H1 (cell line): ENCODE measurements around the gene KRTAP20-1. TPM values are rescaled to one million over a fixed set of nuclear protein-coding genes. Genes with fewer than 3 reads are reported as not detected.

Source experiments
- CTCF ChIA-PET: fragments of 300-600 bp; sonication (Branson Sonifier 250); formaldehyde crosslinking; loops from one replicate; lab custom pipeline; 2021; ENCODE audit not compliant: partially characterized antibody; lab: Charles Lee
- POLR2A ChIA-PET: fragments of 300-600 bp; sonication (Branson Sonifier 250); formaldehyde crosslinking; loops from one replicate; lab custom pipeline; 2021; ENCODE audit warnings: inconsistent platforms; ENCODE audit not compliant: partially characterized antibody; lab: Charles Lee
- DNase-seq, 2 experiments: peaks; one replicate each; pipeline versions ENCODE4 v3.0.0 to v3.0.0-alpha.2; 2010 to 2022; ENCODE audit warnings: low spot score in 2 of 2, low read depth in 1 of 2, mixed read lengths in 1 of 2
- FAIRE-seq: peaks from 2 replicates; lab custom pipeline; 2011; peaks lifted over from hg19 to GRCh38; lab: Jason Lieb, UNC
- H2AFZ ChIP-seq: 2 replicates; pipeline ENCODE4 v1.8.1; 2012; ENCODE audit warnings: low read length, inconsistent platforms
- H2AK5ac ChIP-seq: 2 replicates; pipeline ENCODE4 v1.6.1; 2013; ENCODE audit warnings: low read depth, low read length
- H2BK120ac ChIP-seq: replicated peaks from 2 replicates; pipeline ENCODE3; 2013; ENCODE audit warnings: low read depth, low read length, inconsistent platforms
- H2BK12ac ChIP-seq: 2 replicates; pipeline ENCODE4 v1.6.1; 2013; ENCODE audit warnings: low read depth, low read length
- H2BK15ac ChIP-seq: 2 replicates; pipeline ENCODE4 v1.6.1; 2013; ENCODE audit warnings: low read length
- H2BK20ac ChIP-seq: 2 replicates; pipeline ENCODE4 v1.6.1; 2013; ENCODE audit warnings: low read length
- H2BK5ac ChIP-seq: 2 replicates; pipeline ENCODE4 v1.6.1; 2013; ENCODE audit warnings: low read depth, low read length
- H3K14ac ChIP-seq: 2 replicates; pipeline ENCODE4 v1.6.1; 2013; ENCODE audit warnings: inconsistent platforms; ENCODE audit not compliant: insufficient read length
- H3K18ac ChIP-seq: 2 replicates; pipeline ENCODE4 v1.6.1; 2013; ENCODE audit warnings: low read length; ENCODE audit errors: extremely low read depth
- H3K23ac ChIP-seq: 2 replicates; pipeline ENCODE4 v1.6.1; 2013; ENCODE audit warnings: inconsistent platforms; ENCODE audit not compliant: insufficient read length
- H3K23me2 ChIP-seq: 2 replicates; pipeline ENCODE4 v1.6.1; 2013; ENCODE audit warnings: low read depth, low read length
- H3K27ac ChIP-seq: 2 replicates; pipeline ENCODE4 v1.6.1; 2011; ENCODE audit warnings: low read depth, low read length, inconsistent platforms
- H3K27me3 ChIP-seq, 4 experiments: replicated peaks in 1 of 4; 1 replicate in 1 of 4; 2 replicates in 3 of 4; pipeline versions ENCODE4 v1.6.1 to v1.8.1; 2011 to 2013; ENCODE audit warnings: low read length in 3 of 4, mild to moderate bottlenecking in 3 of 4, inconsistent platforms in 2 of 4, mixed read lengths in 2 of 4, moderate library complexity in 1 of 4; ENCODE audit not compliant: control insufficient read depth in 3 of 4, insufficient read depth in 3 of 4; ENCODE audit errors: extremely low read depth in 1 of 4
- H3K36me3 ChIP-seq, 4 experiments: 2 replicates each; pipeline versions ENCODE4 v1.6.1 to v1.8.1; 2011 to 2013; ENCODE audit warnings: mild to moderate bottlenecking in 4 of 4, low read length in 3 of 4, moderate library complexity in 2 of 4, control low read depth in 1 of 4, inconsistent platforms in 1 of 4; ENCODE audit not compliant: insufficient read depth in 4 of 4, control insufficient read depth in 2 of 4
- H3K4ac ChIP-seq: replicated peaks from 2 replicates; pipeline ENCODE3; 2013; ENCODE audit warnings: low read length, low read depth, mixed read lengths, inconsistent platforms; ENCODE audit not compliant: insufficient read length
- H3K4me1 ChIP-seq, 4 experiments: replicated peaks in 1 of 4; 1 replicate in 1 of 4; 2 replicates in 3 of 4; pipeline versions ENCODE4 v1.6.1 to v1.8.1; 2011 to 2013; ENCODE audit warnings: low read length in 3 of 4, inconsistent platforms in 2 of 4, mixed read lengths in 1 of 4; ENCODE audit not compliant: insufficient read depth in 4 of 4, control insufficient read depth in 3 of 4
- H3K4me2 ChIP-seq, 2 experiments: 2 replicates each; pipeline versions ENCODE4 v1.6.1 to v1.8.1; 2011 to 2013; ENCODE audit warnings: low read depth in 2 of 2, low read length in 2 of 2, control low read depth in 1 of 2, inconsistent platforms in 1 of 2, mild to moderate bottlenecking in 1 of 2; ENCODE audit not compliant: insufficient read depth in 1 of 2
- H3K4me3 ChIP-seq, 4 experiments: fragments of 200-600, 300-600 bp in 1 of 4; sonication (generic), shearing (Covaris generic), sonication (Bioruptor Twin) in 1 of 4; 2 replicates each; pipeline versions ENCODE4 v1.5.1 to v1.8.1; 2011 to 2016; ENCODE audit warnings: low read length in 4 of 4, low read depth in 3 of 4, control low read depth in 2 of 4, inconsistent platforms in 2 of 4, mild to moderate bottlenecking in 2 of 4, mixed read lengths in 1 of 4, moderate library complexity in 1 of 4; ENCODE audit not compliant: insufficient read depth in 2 of 4; ENCODE audit errors: extremely low read depth in 1 of 4
- H3K56ac ChIP-seq: replicated peaks from 2 replicates; pipeline ENCODE3; 2013; ENCODE audit warnings: low read depth, mild to moderate bottlenecking, mixed read lengths, low read length, inconsistent platforms; ENCODE audit not compliant: insufficient read length
- H3K79me1 ChIP-seq: 2 replicates; pipeline ENCODE4 v1.6.1; 2013; ENCODE audit warnings: low read depth, low read length, control low read depth
- H3K79me2 ChIP-seq, 2 experiments: 2 replicates each; pipeline versions ENCODE4 v1.6.1 to v1.8.1; 2012 to 2013; ENCODE audit warnings: low read length in 2 of 2, mild to moderate bottlenecking in 2 of 2, inconsistent platforms in 1 of 2; ENCODE audit not compliant: insufficient read depth in 2 of 2, control insufficient read depth in 1 of 2
- H3K9ac ChIP-seq, 4 experiments: replicated peaks in 1 of 4; 1 replicate in 1 of 4; 2 replicates in 3 of 4; pipeline versions ENCODE4 v1.6.1 to v1.8.1; 2011 to 2013; ENCODE audit warnings: low read depth in 3 of 4, low read length in 3 of 4, control low read depth in 2 of 4, mild to moderate bottlenecking in 2 of 4, moderate library complexity in 2 of 4, inconsistent platforms in 1 of 4; ENCODE audit errors: extremely low read depth in 1 of 4
- H3K9me3 ChIP-seq, 2 experiments: 2 replicates each; pipeline versions ENCODE4 v1.6.1 to v1.8.1; 2012 to 2013; ENCODE audit warnings: mild to moderate bottlenecking in 2 of 2, moderate library complexity in 2 of 2, control low read depth in 1 of 2, inconsistent platforms in 1 of 2, low read depth in 1 of 2, low read length in 1 of 2, mixed read lengths in 1 of 2; ENCODE audit not compliant: insufficient read depth in 2 of 2
- H4K20me1 ChIP-seq, 2 experiments: replicated peaks in 1 of 2; 2 replicates each; pipeline versions ENCODE3 to v1.8.1; 2011 to 2013; ENCODE audit warnings: inconsistent platforms in 2 of 2, low read length in 2 of 2, mild to moderate bottlenecking in 1 of 2; ENCODE audit not compliant: insufficient read depth in 2 of 2, control insufficient read depth in 1 of 2
- H4K5ac ChIP-seq: 2 replicates; pipeline ENCODE4 v1.6.1; 2013; ENCODE audit warnings: low read length, low read depth, mixed read lengths, inconsistent platforms; ENCODE audit not compliant: insufficient read length
- H4K8ac ChIP-seq: 2 replicates; pipeline ENCODE4 v1.8.0; 2013; ENCODE audit warnings: mild to moderate bottlenecking, moderate library complexity, low read length, inconsistent platforms; ENCODE audit not compliant: insufficient read depth; ENCODE audit errors: extremely low read depth
- H4K91ac ChIP-seq: replicated peaks from 2 replicates; pipeline ENCODE3; 2013; ENCODE audit warnings: low read length, mixed read lengths, inconsistent platforms; ENCODE audit not compliant: insufficient read length
- ATF3 ChIP-seq: IDR thresholded peaks from 2 replicates; pipeline ENCODE4 v1.6.1; 2011; ENCODE audit warnings: low read depth, mild to moderate bottlenecking, low read length; ENCODE audit not compliant: insufficient read depth
- BCL11A ChIP-seq, 2 experiments: IDR thresholded peaks; one replicate each; pipeline ENCODE4 v1.6.1; 2011; ENCODE audit warnings: low read depth in 2 of 2, low read length in 2 of 2, mild to moderate bottlenecking in 2 of 2
- CBX8 ChIP-seq: fragments of 300-800, 300-1000 bp; sonication (generic); IDR thresholded peaks from 2 replicates; pipeline ENCODE4 v1.7.1; 2016; ENCODE audit warnings: low read depth, low read length, borderline replicate concordance
- GTF2F1 ChIP-seq: IDR thresholded peaks from 2 replicates; pipeline ENCODE4 v1.6.1; 2012; ENCODE audit warnings: low read depth, low read length, improper control_type of control experiment, borderline replicate concordance
- RAD21 ChIP-seq, 2 experiments: IDR thresholded peaks in 1 of 2; conservative IDR thresholded peaks in 1 of 2; 2 replicates each; pipeline ENCODE4 v1.6.1; 2011; ENCODE audit warnings: low read depth in 2 of 2, low read length in 2 of 2, improper control_type of control experiment in 1 of 2, inconsistent platforms in 1 of 2, mild to moderate bottlenecking in 1 of 2, moderate library complexity in 1 of 2
- RBBP5 ChIP-seq: IDR thresholded peaks from 2 replicates; pipeline ENCODE4 v1.7.1; 2012; ENCODE audit warnings: low read depth, mild to moderate bottlenecking, inconsistent platforms, low read length, moderate library complexity, borderline replicate concordance
- RNF2 ChIP-seq: fragments of 200-900, 300-1000 bp; sonication (generic); IDR thresholded peaks from 2 replicates; pipeline ENCODE4 v1.7.1; 2016; ENCODE audit warnings: borderline replicate concordance, low read depth, mild to moderate bottlenecking, antibody characterized with exemption, low read length; ENCODE audit not compliant: poor library complexity, severe bottlenecking; ENCODE audit errors: missing control alignments
- TCF12 ChIP-seq: IDR thresholded peaks from 2 replicates; pipeline ENCODE4 v1.6.1; 2011; ENCODE audit warnings: low read depth, mild to moderate bottlenecking, low read length
- whole genome bisulfite sequencing, 2 experiments: shearing (Covaris generic) in 1 of 2; methylation state at CpG; one replicate each; pipeline versions ENCODE4 v1.1.6 to v1.1.7; 2013 to 2015; ENCODE audit warnings: low lambda C conversion rate in 2 of 2, mixed read lengths in 2 of 2, inconsistent platforms in 1 of 2, low coverage in 1 of 2, missing lambda C conversion rate in 1 of 2; ENCODE audit not compliant: insufficient replicate concordance in 2 of 2, insufficient coverage in 1 of 2, insufficient read length in 1 of 2; ENCODE audit errors: extremely low coverage in 1 of 2, missing lambda C conversion rate in 1 of 2; 5-methylcytosine and 5-hydroxymethylcytosine counted together
- polyA plus RNA-seq, 7 experiments: library from polyadenylated mRNA; depleted of rRNA in 3 of 7; stranded (reverse) in 5 of 7; unstranded in 2 of 7; fragments of >200 nt in 5 of 7; fragments of 200-250 nt in 2 of 7; gene quantifications; 1 replicate in 5 of 7; 2 replicates in 1 of 7; 4 replicates in 1 of 7; pipeline versions ENCODE4 v1.2.1 to v1.2.3, GENCODE V29; 2011 to 2013; ENCODE audit warnings: missing spikeins in 2 of 7, mixed read lengths in 2 of 7
- total RNA-seq: library from RNA; stranded (reverse); fragmentation: NEBNext Ultra II Directional; extraction: Animal tissue kit (Norgen Biotek cat#: 25700); gene quantifications from 2 replicates; pipeline ENCODE4 v1.2.1, GENCODE V29; 2021
- TF ChIP-seq, protein P1 (sequence below): IDR thresholded peaks from 2 replicates; pipeline ENCODE4 v1.6.1; 2012; ENCODE audit warnings: inconsistent platforms

KRTAP20-1 gene
- total and polyA plus RNA-seq, 2 of the 8 experiments (the other 6 are each of a cell fraction or from before 2014, with no cell fraction given), result not detected

- Histone ChIP-seq H3K56ac (no peak overlapping the region), H3K27ac (no peak overlapping the region), H2BK120ac (no peak overlapping the region), H2BK15ac (no peak overlapping the region), H3K4me2 (no peak overlapping the region), H3K36me3 (no peaks in the 10 kb centered on the region), H2AFZ (no peak overlapping the region), H3K4me1 (no peaks in the 10 kb centered on the region), H3K23me2 (no peaks in the 10 kb centered on the region; the same call in 1 of the 2 replicates), H3K4ac (no peak overlapping the region), H3K9me3 (no peaks in the 10 kb centered on the region; a peak in 1 of 4 replicates), H4K91ac (no peak overlapping the region), H4K8ac (no peak overlapping the region), H4K5ac (no peak overlapping the region), H3K4me3 (no peak overlapping the region), H2AK5ac (no peak overlapping the region), H3K79me2 (no peaks in the 10 kb centered on the region), H2BK20ac (no peak overlapping the region), H3K79me1 (no peaks in the 10 kb centered on the region), H2BK12ac (no peak overlapping the region), H3K27me3 (no peaks in the 10 kb centered on the region), H3K18ac (no peak overlapping the region), H4K20me1 (no peaks in the 10 kb centered on the region), H3K23ac (no peak overlapping the region), H3K9ac (no peak overlapping the region), H2BK5ac (no peak overlapping the region), H3K14ac (no peak overlapping the region)
- POLR2A ChIA-PET, result no interaction called here
- no peak for FAIRE-seq
- no peak for DNase-seq
- CTCF ChIA-PET, result interaction anchor here (1.2 kb wide), 1 partner anchor 106 kb away, joined by 4 read pairs; no protein-coding TSS in a partner anchor
- WGBS, 2 experiments, result 88% methylated on average over 2 of the region's 2 CpGs; no CpG with 5 or more reads in 1 of the 2 experiments
- TF ChIP-seq BCL11A (IDR thresholded peaks at IDR 0.05; ENCODE audit: low read depth in 2 of 2, low read length in 2 of 2) (no peak), GTF2F1 (no peak), TCF12 (no peak), RNF2 (no peak), ATF3 (no peak), CBX8 (no peak), RBBP5 (no peak), RAD21 (IDR thresholded peaks at IDR 0.05 in 1 of 2, conservative IDR thresholded peaks at IDR 0.05 in 1 of 2; ENCODE audit: low read depth in 2 of 2, low read length in 2 of 2) (no peak)
- TF ChIP-seq, protein P1, sequence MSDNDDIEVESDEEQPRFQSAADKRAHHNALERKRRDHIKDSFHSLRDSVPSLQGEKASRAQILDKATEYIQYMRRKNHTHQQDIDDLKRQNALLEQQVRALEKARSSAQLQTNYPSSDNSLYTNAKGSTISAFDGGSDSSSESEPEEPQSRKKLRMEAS, result no peak
These were observed 4.1 kb upstream of the KRTAP20-1 start for GRCh38 chr21:30612132-30612531.
